ENCODE measurements around the gene MAP1LC3C.

GRCh38 chr1:241990040-241990439 is 8.9 kb downstream of the MAP1LC3C start:
- no peak for TF ChIP-seq CTCF (IDR thresholded peaks at IDR 0.05)
- no peak for TF ChIP-seq EZH2 (IDR thresholded peaks at IDR 0.05; ENCODE audit: borderline replicate concordance, insufficient read depth, low read depth, low read length, poor library complexity, severe bottlenecking)
